H1 (cell line): ENCODE measurements around the gene PPP1R12B. TPM values are rescaled to one million over a fixed set of nuclear protein-coding genes. Genes with fewer than 3 reads are reported as not detected.

ENCODE experiments used
- CTCF ChIA-PET: fragments of 300-600 bp; sonication (Branson Sonifier 250); formaldehyde crosslinking; loops from one replicate; lab custom pipeline; 2021; ENCODE audit not compliant: partially characterized antibody; lab: Charles Lee
- POLR2A ChIA-PET: fragments of 300-600 bp; sonication (Branson Sonifier 250); formaldehyde crosslinking; loops from one replicate; lab custom pipeline; 2021; ENCODE audit warnings: inconsistent platforms; ENCODE audit not compliant: partially characterized antibody; lab: Charles Lee
- DNase-seq, 2 experiments: peaks; one replicate each; pipeline versions ENCODE4 v3.0.0 to v3.0.0-alpha.2; 2010 to 2022; ENCODE audit warnings: low spot score in 2 of 2, low read depth in 1 of 2, mixed read lengths in 1 of 2
- FAIRE-seq: peaks from 2 replicates; lab custom pipeline; 2011; peaks lifted over from hg19 to GRCh38; lab: Jason Lieb, UNC
- H2AFZ ChIP-seq: 2 replicates; pipeline ENCODE4 v1.8.1; 2012; ENCODE audit warnings: low read length, inconsistent platforms
- H2AK5ac ChIP-seq: 2 replicates; pipeline ENCODE4 v1.6.1; 2013; ENCODE audit warnings: low read depth, low read length
- H2BK120ac ChIP-seq: replicated peaks from 2 replicates; pipeline ENCODE3; 2013; ENCODE audit warnings: low read depth, low read length, inconsistent platforms
- H2BK12ac ChIP-seq: 2 replicates; pipeline ENCODE4 v1.6.1; 2013; ENCODE audit warnings: low read depth, low read length
- H2BK15ac ChIP-seq: 2 replicates; pipeline ENCODE4 v1.6.1; 2013; ENCODE audit warnings: low read length
- H2BK20ac ChIP-seq: 2 replicates; pipeline ENCODE4 v1.6.1; 2013; ENCODE audit warnings: low read length
- H2BK5ac ChIP-seq: 2 replicates; pipeline ENCODE4 v1.6.1; 2013; ENCODE audit warnings: low read depth, low read length
- H3K14ac ChIP-seq: 2 replicates; pipeline ENCODE4 v1.6.1; 2013; ENCODE audit warnings: inconsistent platforms; ENCODE audit not compliant: insufficient read length
- H3K18ac ChIP-seq: 2 replicates; pipeline ENCODE4 v1.6.1; 2013; ENCODE audit warnings: low read length; ENCODE audit errors: extremely low read depth
- H3K23ac ChIP-seq: 2 replicates; pipeline ENCODE4 v1.6.1; 2013; ENCODE audit warnings: inconsistent platforms; ENCODE audit not compliant: insufficient read length
- H3K23me2 ChIP-seq: 2 replicates; pipeline ENCODE4 v1.6.1; 2013; ENCODE audit warnings: low read depth, low read length
- H3K27ac ChIP-seq: 2 replicates; pipeline ENCODE4 v1.6.1; 2011; ENCODE audit warnings: low read depth, low read length, inconsistent platforms
- H3K27me3 ChIP-seq, 4 experiments: replicated peaks in 1 of 4; 1 replicate in 1 of 4; 2 replicates in 3 of 4; pipeline versions ENCODE4 v1.6.1 to v1.8.1; 2011 to 2013; ENCODE audit warnings: low read length in 3 of 4, mild to moderate bottlenecking in 3 of 4, inconsistent platforms in 2 of 4, mixed read lengths in 2 of 4, moderate library complexity in 1 of 4; ENCODE audit not compliant: control insufficient read depth in 3 of 4, insufficient read depth in 3 of 4; ENCODE audit errors: extremely low read depth in 1 of 4
- H3K36me3 ChIP-seq, 4 experiments: 2 replicates each; pipeline versions ENCODE4 v1.6.1 to v1.8.1; 2011 to 2013; ENCODE audit warnings: mild to moderate bottlenecking in 4 of 4, low read length in 3 of 4, moderate library complexity in 2 of 4, control low read depth in 1 of 4, inconsistent platforms in 1 of 4; ENCODE audit not compliant: insufficient read depth in 4 of 4, control insufficient read depth in 2 of 4
- H3K4ac ChIP-seq: replicated peaks from 2 replicates; pipeline ENCODE3; 2013; ENCODE audit warnings: low read length, low read depth, mixed read lengths, inconsistent platforms; ENCODE audit not compliant: insufficient read length
- H3K4me1 ChIP-seq, 4 experiments: replicated peaks in 1 of 4; 1 replicate in 1 of 4; 2 replicates in 3 of 4; pipeline versions ENCODE4 v1.6.1 to v1.8.1; 2011 to 2013; ENCODE audit warnings: low read length in 3 of 4, inconsistent platforms in 2 of 4, mixed read lengths in 1 of 4; ENCODE audit not compliant: insufficient read depth in 4 of 4, control insufficient read depth in 3 of 4
- H3K4me2 ChIP-seq, 2 experiments: 2 replicates each; pipeline versions ENCODE4 v1.6.1 to v1.8.1; 2011 to 2013; ENCODE audit warnings: low read depth in 2 of 2, low read length in 2 of 2, control low read depth in 1 of 2, inconsistent platforms in 1 of 2, mild to moderate bottlenecking in 1 of 2; ENCODE audit not compliant: insufficient read depth in 1 of 2
- H3K4me3 ChIP-seq, 4 experiments: fragments of 200-600, 300-600 bp in 1 of 4; sonication (generic), shearing (Covaris generic), sonication (Bioruptor Twin) in 1 of 4; 2 replicates each; pipeline versions ENCODE4 v1.5.1 to v1.8.1; 2011 to 2016; ENCODE audit warnings: low read length in 4 of 4, low read depth in 3 of 4, control low read depth in 2 of 4, inconsistent platforms in 2 of 4, mild to moderate bottlenecking in 2 of 4, mixed read lengths in 1 of 4, moderate library complexity in 1 of 4; ENCODE audit not compliant: insufficient read depth in 2 of 4; ENCODE audit errors: extremely low read depth in 1 of 4
- H3K56ac ChIP-seq: replicated peaks from 2 replicates; pipeline ENCODE3; 2013; ENCODE audit warnings: low read depth, mild to moderate bottlenecking, mixed read lengths, low read length, inconsistent platforms; ENCODE audit not compliant: insufficient read length
- H3K79me1 ChIP-seq: 2 replicates; pipeline ENCODE4 v1.6.1; 2013; ENCODE audit warnings: low read depth, low read length, control low read depth
- H3K79me2 ChIP-seq, 2 experiments: 2 replicates each; pipeline versions ENCODE4 v1.6.1 to v1.8.1; 2012 to 2013; ENCODE audit warnings: low read length in 2 of 2, mild to moderate bottlenecking in 2 of 2, inconsistent platforms in 1 of 2; ENCODE audit not compliant: insufficient read depth in 2 of 2, control insufficient read depth in 1 of 2
- H3K9ac ChIP-seq, 4 experiments: replicated peaks in 1 of 4; 1 replicate in 1 of 4; 2 replicates in 3 of 4; pipeline versions ENCODE4 v1.6.1 to v1.8.1; 2011 to 2013; ENCODE audit warnings: low read depth in 3 of 4, low read length in 3 of 4, control low read depth in 2 of 4, mild to moderate bottlenecking in 2 of 4, moderate library complexity in 2 of 4, inconsistent platforms in 1 of 4; ENCODE audit errors: extremely low read depth in 1 of 4
- H3K9me3 ChIP-seq, 2 experiments: 2 replicates each; pipeline versions ENCODE4 v1.6.1 to v1.8.1; 2012 to 2013; ENCODE audit warnings: mild to moderate bottlenecking in 2 of 2, moderate library complexity in 2 of 2, control low read depth in 1 of 2, inconsistent platforms in 1 of 2, low read depth in 1 of 2, low read length in 1 of 2, mixed read lengths in 1 of 2; ENCODE audit not compliant: insufficient read depth in 2 of 2
- H4K20me1 ChIP-seq, 2 experiments: replicated peaks in 1 of 2; 2 replicates each; pipeline versions ENCODE3 to v1.8.1; 2011 to 2013; ENCODE audit warnings: inconsistent platforms in 2 of 2, low read length in 2 of 2, mild to moderate bottlenecking in 1 of 2; ENCODE audit not compliant: insufficient read depth in 2 of 2, control insufficient read depth in 1 of 2
- H4K5ac ChIP-seq: 2 replicates; pipeline ENCODE4 v1.6.1; 2013; ENCODE audit warnings: low read length, low read depth, mixed read lengths, inconsistent platforms; ENCODE audit not compliant: insufficient read length
- H4K8ac ChIP-seq: 2 replicates; pipeline ENCODE4 v1.8.0; 2013; ENCODE audit warnings: mild to moderate bottlenecking, moderate library complexity, low read length, inconsistent platforms; ENCODE audit not compliant: insufficient read depth; ENCODE audit errors: extremely low read depth
- H4K91ac ChIP-seq: replicated peaks from 2 replicates; pipeline ENCODE3; 2013; ENCODE audit warnings: low read length, mixed read lengths, inconsistent platforms; ENCODE audit not compliant: insufficient read length
- E2F6 ChIP-seq: IDR thresholded peaks from 2 replicates; pipeline ENCODE4 v1.6.1; 2012; ENCODE audit warnings: inconsistent platforms
- GTF2F1 ChIP-seq: IDR thresholded peaks from 2 replicates; pipeline ENCODE4 v1.6.1; 2012; ENCODE audit warnings: low read depth, low read length, improper control_type of control experiment, borderline replicate concordance
- JUN ChIP-seq: IDR thresholded peaks from 2 replicates; pipeline ENCODE4 v1.6.1; 2011; ENCODE audit warnings: low read depth, mild to moderate bottlenecking, improper control_type of control experiment, low read length
- KDM4A ChIP-seq: IDR thresholded peaks from one replicate; pipeline ENCODE4 v1.7.1; 2012; ENCODE audit warnings: low read depth, mild to moderate bottlenecking, moderate library complexity, low read length, inconsistent platforms; ENCODE audit not compliant: severe bottlenecking
- SAP30 ChIP-seq: fragments of 300-600 bp; sonication (generic); IDR thresholded peaks from 2 replicates; pipeline ENCODE4 v1.7.1; 2012; ENCODE audit warnings: low read length, moderate library complexity, mild to moderate bottlenecking, inconsistent platforms; ENCODE audit not compliant: insufficient read depth, insufficient replicate concordance
- TBP ChIP-seq: IDR thresholded peaks from 2 replicates; pipeline ENCODE4 v1.6.1; 2011; ENCODE audit warnings: low read depth, low read length, improper control_type of control experiment
- YY1 ChIP-seq: IDR thresholded peaks from 2 replicates; pipeline ENCODE4 v1.6.1; 2011; ENCODE audit warnings: low read depth, mild to moderate bottlenecking, low read length
- polyA plus RNA-seq, 7 experiments: library from polyadenylated mRNA; depleted of rRNA in 3 of 7; stranded (reverse) in 5 of 7; unstranded in 2 of 7; fragments of >200 nt in 5 of 7; fragments of 200-250 nt in 2 of 7; gene quantifications; 1 replicate in 5 of 7; 2 replicates in 1 of 7; 4 replicates in 1 of 7; pipeline versions ENCODE4 v1.2.1 to v1.2.3, GENCODE V29; 2011 to 2013; ENCODE audit warnings: missing spikeins in 2 of 7, mixed read lengths in 2 of 7
- total RNA-seq: library from RNA; stranded (reverse); fragmentation: NEBNext Ultra II Directional; extraction: Animal tissue kit (Norgen Biotek cat#: 25700); gene quantifications from 2 replicates; pipeline ENCODE4 v1.2.1, GENCODE V29; 2021
- TF ChIP-seq, protein P1 (sequence below), 3 experiments: IDR thresholded peaks; 1 replicate in 2 of 3; 2 replicates in 1 of 3; pipeline versions ENCODE4 v1.5.1 to v1.6.1; 2011; ENCODE audit warnings: low read length in 3 of 3, mild to moderate bottlenecking in 3 of 3, inconsistent platforms in 2 of 3, low read depth in 1 of 3, moderate library complexity in 1 of 3; ENCODE audit not compliant: insufficient read depth in 1 of 3; ENCODE audit errors: control extremely low read depth in 1 of 3

PPP1R12B gene
- total and polyA plus RNA-seq, 2 of the 8 experiments (the other 6 are each of a cell fraction or from before 2014, with no cell fraction given) = 7.9 to 18.7 TPM

DNA sequence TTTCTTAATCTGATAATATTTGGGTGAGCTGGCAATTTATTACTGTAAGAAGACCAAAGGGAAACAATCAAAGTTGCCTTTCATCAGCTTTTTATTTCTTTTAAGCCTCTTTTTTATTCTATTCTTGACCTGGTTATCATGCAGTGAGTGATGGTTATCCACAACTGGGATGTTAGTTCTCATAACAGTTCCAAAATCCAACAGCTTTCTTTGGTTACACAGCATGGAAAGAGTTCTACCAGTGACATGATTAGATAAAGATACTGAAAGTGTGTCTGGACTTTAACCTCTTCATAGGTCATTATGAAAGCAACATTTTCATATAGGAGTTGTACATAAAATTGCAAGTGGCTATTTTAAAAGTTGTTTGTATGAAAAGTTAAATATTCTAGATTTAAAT is 198.7 kb downstream of the PPP1R12B start:
- Histone ChIP-seq H2BK12ac (no peak overlapping the region), H3K4me2 (no peak overlapping the region)

More for the DNA sequence above, 198.7 kb downstream of the PPP1R12B start:
- Histone ChIP-seq H2BK20ac (no peak overlapping the region), H3K18ac (no peak overlapping the region), H4K8ac (no peak overlapping the region), H3K4ac (no peak overlapping the region), H3K9ac (no peak overlapping the region), H2AK5ac (no peak overlapping the region), H3K27me3 (no peaks in the 10 kb centered on the region), H4K5ac (no peak overlapping the region), H2AFZ (no peak overlapping the region), H3K56ac (no peak overlapping the region), H2BK5ac (no peak overlapping the region), H3K23me2 (no peaks in the 10 kb centered on the region), H4K91ac (no peak overlapping the region), H3K27ac (no peak overlapping the region), H3K79me1 (no peaks in the 10 kb centered on the region), H3K36me3 (no peaks in the 10 kb centered on the region), H3K23ac (no peak overlapping the region), H3K14ac (no peak overlapping the region), H3K9me3 (no peaks in the 10 kb centered on the region), H3K79me2 (no peaks in the 10 kb centered on the region), H4K20me1 (no peaks in the 10 kb centered on the region), H3K4me3 (no peak overlapping the region), H2BK120ac (no peak overlapping the region), H3K4me1 (no peaks in the 10 kb centered on the region), H2BK15ac (no peak overlapping the region)
- DNase-seq (no peak), FAIRE-seq (no peak)
- ChIA-PET POLR2A (no interaction called here), CTCF (interaction anchor here (0.6 to 3.6 kb wide), 5 partner anchors 15 to 1103 kb away, joined by 3 to 11 read pairs (median 3); no protein-coding TSS in a partner anchor)
- no peak for TF ChIP-seq E2F6
- no peak for TF ChIP-seq TBP
- TF ChIP-seq GTF2F1 = no peak
- TF ChIP-seq, protein P1, sequence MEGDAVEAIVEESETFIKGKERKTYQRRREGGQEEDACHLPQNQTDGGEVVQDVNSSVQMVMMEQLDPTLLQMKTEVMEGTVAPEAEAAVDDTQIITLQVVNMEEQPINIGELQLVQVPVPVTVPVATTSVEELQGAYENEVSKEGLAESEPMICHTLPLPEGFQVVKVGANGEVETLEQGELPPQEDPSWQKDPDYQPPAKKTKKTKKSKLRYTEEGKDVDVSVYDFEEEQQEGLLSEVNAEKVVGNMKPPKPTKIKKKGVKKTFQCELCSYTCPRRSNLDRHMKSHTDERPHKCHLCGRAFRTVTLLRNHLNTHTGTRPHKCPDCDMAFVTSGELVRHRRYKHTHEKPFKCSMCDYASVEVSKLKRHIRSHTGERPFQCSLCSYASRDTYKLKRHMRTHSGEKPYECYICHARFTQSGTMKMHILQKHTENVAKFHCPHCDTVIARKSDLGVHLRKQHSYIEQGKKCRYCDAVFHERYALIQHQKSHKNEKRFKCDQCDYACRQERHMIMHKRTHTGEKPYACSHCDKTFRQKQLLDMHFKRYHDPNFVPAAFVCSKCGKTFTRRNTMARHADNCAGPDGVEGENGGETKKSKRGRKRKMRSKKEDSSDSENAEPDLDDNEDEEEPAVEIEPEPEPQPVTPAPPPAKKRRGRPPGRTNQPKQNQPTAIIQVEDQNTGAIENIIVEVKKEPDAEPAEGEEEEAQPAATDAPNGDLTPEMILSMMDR (IDR thresholded peaks at IDR 0.05; ENCODE audit: control extremely low read depth in 1 of 3, insufficient read depth in 1 of 3, low read depth in 1 of 3, low read length in 3 of 3) = no peak
- no peak for TF ChIP-seq JUN
- no peak for TF ChIP-seq KDM4A
- TF ChIP-seq YY1 = no peak
- no peak for TF ChIP-seq SAP30
